Astrocyte (in vitro differentiated cells and primary cell): ENCODE measurements around the gene MTUS2. TPM values are rescaled to one million over a fixed set of nuclear protein-coding genes. Genes with fewer than 3 reads are reported as not detected.
"Not testable (repeated sequence)": the region's sequence is repeated elsewhere in the genome, so short reads cannot be mapped to it uniquely, and the experiment has no call there.

Experiments
- DNase-seq: peaks from one replicate; pipeline ENCODE4 v3.0.0-alpha.2; 2010; ENCODE audit warnings: low read depth
- FAIRE-seq: peaks from 2 replicates; lab custom pipeline; 2011; peaks lifted over from hg19 to GRCh38; lab: Jason Lieb, UNC
- H2AFZ ChIP-seq: 2 replicates; pipeline ENCODE4 v1.6.0; 2012; ENCODE audit warnings: low read depth, low read length, inconsistent platforms
- H3K27ac ChIP-seq: 2 replicates; pipeline ENCODE4 v1.5.1; 2011; ENCODE audit warnings: low read depth, low read length, inconsistent platforms
- H3K27me3 ChIP-seq: 2 replicates; pipeline ENCODE4 v1.6.0; 2011; ENCODE audit warnings: low read length, inconsistent platforms; ENCODE audit not compliant: insufficient read depth
- H3K36me3 ChIP-seq: 2 replicates; pipeline ENCODE4 v1.5.1; 2011; ENCODE audit warnings: low read length, inconsistent platforms; ENCODE audit not compliant: insufficient read depth
- H3K4me1 ChIP-seq: 2 replicates; pipeline ENCODE4 v1.5.1; 2011; ENCODE audit warnings: low read length, inconsistent platforms; ENCODE audit not compliant: insufficient read depth
- H3K4me2 ChIP-seq: 2 replicates; pipeline ENCODE4 v1.6.0; 2012; ENCODE audit warnings: low read length, inconsistent platforms
- H3K4me3 ChIP-seq: 2 replicates; pipeline ENCODE4 v1.5.1; 2011; ENCODE audit warnings: low read depth, mild to moderate bottlenecking, low read length, inconsistent platforms; ENCODE audit not compliant: insufficient read depth
- H3K79me2 ChIP-seq: 2 replicates; pipeline ENCODE4 v1.6.0; 2012; ENCODE audit warnings: mild to moderate bottlenecking, low read length, inconsistent platforms; ENCODE audit not compliant: insufficient read depth
- H3K9ac ChIP-seq: 2 replicates; pipeline ENCODE4 v1.6.0; 2012; ENCODE audit warnings: mild to moderate bottlenecking, low read length, inconsistent platforms
- H3K9me3 ChIP-seq: 2 replicates; pipeline ENCODE4 v1.5.1; 2012; ENCODE audit warnings: low read depth, mild to moderate bottlenecking, low read length, inconsistent platforms; ENCODE audit not compliant: insufficient read depth
- H4K20me1 ChIP-seq: 2 replicates; pipeline ENCODE4 v1.6.0; 2012; ENCODE audit warnings: low read length, inconsistent platforms; ENCODE audit not compliant: insufficient read depth
- H3K27ac Mint-ChIP-seq: one replicate; pipeline ENCODE4 v1.8.0; 2021; ENCODE audit warnings: mild to moderate bottlenecking, mixed read lengths; ENCODE audit not compliant: unreplicated experiment
- H3K27me3 Mint-ChIP-seq: one replicate; pipeline ENCODE4 v1.8.0; 2021; ENCODE audit warnings: low read depth, mixed read lengths; ENCODE audit not compliant: unreplicated experiment
- H3K36me3 Mint-ChIP-seq: one replicate; pipeline ENCODE4 v1.8.0; 2021; ENCODE audit warnings: low read depth, mixed read lengths; ENCODE audit not compliant: unreplicated experiment
- H3K4me1 Mint-ChIP-seq: one replicate; pipeline ENCODE4 v1.8.0; 2021; ENCODE audit warnings: low read depth, mixed read lengths; ENCODE audit not compliant: unreplicated experiment
- H3K4me3 Mint-ChIP-seq: one replicate; pipeline ENCODE4 v1.8.0; 2021; ENCODE audit warnings: mild to moderate bottlenecking, moderate library complexity, mixed read lengths; ENCODE audit not compliant: unreplicated experiment
- H3K9me3 Mint-ChIP-seq: one replicate; pipeline ENCODE4 v1.8.0; 2021; ENCODE audit warnings: mild to moderate bottlenecking, mixed read lengths; ENCODE audit not compliant: unreplicated experiment
- CTCF ChIP-seq: IDR thresholded peaks from 2 replicates; pipeline ENCODE4 v1.5.1; 2011; ENCODE audit warnings: low read depth, mild to moderate bottlenecking, inconsistent platforms, low read length, moderate library complexity; ENCODE audit not compliant: insufficient read depth
- EZH2 ChIP-seq: IDR thresholded peaks from 2 replicates; pipeline ENCODE4 v1.6.1; 2012; ENCODE audit warnings: mild to moderate bottlenecking, low read length, inconsistent platforms; ENCODE audit not compliant: insufficient read depth
- total RNA-seq: library from RNA; stranded (reverse); gene quantifications from 2 replicates; pipeline ENCODE4 v1.2.1, GENCODE V29; 2021

MTUS2 gene
- total RNA-seq, 1 donor from 2014 or later, result 0.50 TPM

- Mint-ChIP-seq H3K9me3 (no peaks in the 10 kb centered on the region), H3K27ac (no peak overlapping the region), H3K27me3 (peaks cover 5% of the 10 kb centered on the region), H3K36me3 (no peaks in the 10 kb centered on the region), H3K4me1 (peaks cover 4% of the 10 kb centered on the region), H3K4me3 (no peak overlapping the region)
- FAIRE-seq (no peak), DNase-seq (no peak)
- no peak overlapping the region for H3K9ac ChIP-seq
- H3K4me1 ChIP-seq, result no peaks in the 10 kb centered on the region
- no peak overlapping the region for H3K4me2 ChIP-seq
- no peak overlapping the region for H3K4me3 ChIP-seq
- H3K27ac ChIP-seq, result no peak overlapping the region
- TF ChIP-seq CTCF (no peak), EZH2 (no peak)
- H2AFZ ChIP-seq, result no peak overlapping the region
- H4K20me1 ChIP-seq, result no peaks in the 10 kb centered on the region
- no peaks in the 10 kb centered on the region for H3K79me2 ChIP-seq
- H3K36me3 ChIP-seq, result no peaks in the 10 kb centered on the region
- H3K9me3 ChIP-seq, result peaks cover 3% of the 10 kb centered on the region
- H3K27me3 ChIP-seq, result no peaks in the 10 kb centered on the region
These were observed 164.2 kb downstream of the MTUS2 start for GRCh38 chr13:28984326-28984725.

DNA sequence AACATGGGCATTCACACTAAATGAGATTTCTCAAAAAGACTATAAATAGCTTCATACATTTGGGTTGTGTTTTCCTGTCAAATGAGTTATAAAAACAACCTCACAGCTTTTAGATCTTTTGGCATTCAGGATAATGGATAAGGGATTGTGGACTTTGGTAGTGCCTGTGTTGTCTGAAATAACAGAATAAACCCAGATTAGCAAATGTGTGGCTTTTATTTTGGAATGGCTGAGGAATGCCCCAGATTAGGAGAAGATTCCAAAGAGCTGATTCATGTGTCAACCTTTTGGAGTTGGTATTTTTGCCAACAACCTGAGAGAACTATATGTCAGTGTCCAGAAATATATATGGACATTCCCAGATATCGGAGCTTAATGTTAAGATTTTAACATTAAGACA is 164.7 kb downstream of the MTUS2 start:
- Mint-ChIP-seq H3K4me1 (peaks cover 4% of the 10 kb centered on the region), H3K4me3 (no peak overlapping the region), H3K27ac (no peak overlapping the region), H3K36me3 (no peaks in the 10 kb centered on the region), H3K9me3 (peaks cover under 1% of the 10 kb centered on the region), H3K27me3 (peaks cover 5% of the 10 kb centered on the region)
- no peak overlapping the region for H3K4me3 ChIP-seq
- TF ChIP-seq EZH2 (no peak), CTCF (no peak)
- DNase-seq, result no peak
- no peaks in the 10 kb centered on the region for H4K20me1 ChIP-seq
- H3K9ac ChIP-seq, result no peak overlapping the region
- H3K27ac ChIP-seq, result no peak overlapping the region
- no peaks in the 10 kb centered on the region for H3K4me1 ChIP-seq
- no peak overlapping the region for H3K4me2 ChIP-seq
- H3K27me3 ChIP-seq, result no peaks in the 10 kb centered on the region
- H2AFZ ChIP-seq, result no peak overlapping the region
- H3K79me2 ChIP-seq, result no peaks in the 10 kb centered on the region
- peaks cover 3% of the 10 kb centered on the region for H3K9me3 ChIP-seq
- H3K36me3 ChIP-seq, result no peaks in the 10 kb centered on the region
- FAIRE-seq, result no peak

DNA sequence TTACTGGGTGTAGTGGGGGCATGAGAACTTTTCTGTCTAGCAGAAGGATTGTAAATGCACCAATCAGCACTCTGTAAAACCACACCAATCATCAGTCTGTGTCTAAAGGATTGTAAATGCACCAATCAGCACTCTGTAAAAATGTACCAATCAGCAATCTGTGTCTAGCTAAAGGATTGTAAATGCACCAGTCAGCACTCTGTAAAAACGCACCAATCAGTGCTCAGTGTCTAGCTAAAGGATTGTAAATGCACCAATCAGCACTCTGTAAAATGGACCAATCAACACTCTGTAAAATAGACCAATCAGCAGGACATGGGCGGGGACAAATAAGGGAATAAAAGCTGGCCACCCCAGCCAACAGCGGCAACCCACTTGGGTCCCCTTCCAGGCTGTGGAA is 170.2 kb downstream of the MTUS2 start:
- not testable (repeated sequence) for H3K27ac ChIP-seq, H2AFZ ChIP-seq, H3K4me2 ChIP-seq, H3K4me3 ChIP-seq, H3K9me3 ChIP-seq, H3K79me2 ChIP-seq, H3K27me3 Mint-ChIP-seq, H3K27me3 ChIP-seq, H3K9ac ChIP-seq, H3K4me3 Mint-ChIP-seq, H4K20me1 ChIP-seq, H3K9me3 Mint-ChIP-seq, DNase-seq, H3K36me3 ChIP-seq, H3K27ac Mint-ChIP-seq, H3K4me1 ChIP-seq, H3K36me3 Mint-ChIP-seq, FAIRE-seq, H3K4me1 Mint-ChIP-seq
